Limb (tissue), 2 donors: ENCODE measurements around the gene OGDH.
"Not testable (repeated sequence)": the region's sequence is repeated elsewhere in the genome, so short reads cannot be mapped to it uniquely, and the experiment has no call there.

ENCODE experiments used
- DNase-seq, 2 donors: peaks; one replicate each; pipeline ENCODE4 v3.0.0-alpha.2; 2016; ENCODE audit errors: extremely low spot score in 2 of 2

OGDH gene

GRCh38 chr7:44705434-44705833, 99.0 kb downstream of the OGDH start:
- DNase-seq, result no peak

- DNase-seq, result no peak
These were observed 100.5 kb downstream of the OGDH start for GRCh38 chr7:44706788-44707557.

GRCh38 chr7:44707558-44708230, 101.3 kb downstream of the OGDH start:
- no peak for DNase-seq

- DNase-seq, result no peak
These were observed 102.8 kb downstream of the OGDH start for GRCh38 chr7:44709011-44709915.

- DNase-seq, result no peak
These were observed 103.6 kb downstream of the OGDH start for GRCh38 chr7:44709945-44710596.

- DNase-seq, result no peak
These were observed 105.1 kb downstream of the OGDH start for GRCh38 chr7:44711528-44711927.

- no peak for DNase-seq
These were observed 105.6 kb downstream of the OGDH start for GRCh38 chr7:44712012-44712411.

- no peak for DNase-seq
These were observed 106.7 kb downstream of the OGDH start for GRCh38 chr7:44713141-44713540.

- no peak for DNase-seq
These were observed 107.4 kb downstream of the OGDH start for GRCh38 chr7:44713680-44714335.

- DNase-seq, result no peak
These were observed 109.8 kb downstream of the OGDH start for GRCh38 chr7:44716205-44716604.

- DNase-seq, result no peak
These were observed 113.9 kb downstream of the OGDH start for GRCh38 chr7:44720301-44720700.

GRCh38 chr7:44724276-44724675, 117.8 kb downstream of the OGDH start:
- no peak for DNase-seq

GRCh38 chr7:44726250-44726649, 119.8 kb downstream of the OGDH start:
- DNase-seq, result not testable (repeated sequence)

GRCh38 chr7:44727158-44727936, 120.9 kb downstream of the OGDH start:
- DNase-seq, result no peak

GRCh38 chr7:44727937-44728262, 121.5 kb downstream of the OGDH start:
- no peak for DNase-seq

GRCh38 chr7:44729949-44730590, 123.6 kb downstream of the OGDH start:
- no peak for DNase-seq

GRCh38 chr7:44732971-44733370, 126.5 kb downstream of the OGDH start:
- not testable (repeated sequence) for DNase-seq

GRCh38 chr7:44733708-44734481, 127.5 kb downstream of the OGDH start:
- DNase-seq, result no peak
